Activated CD4-positive, alpha-beta memory T cell treated with anti-CD3 and anti-CD28 coated beads for 36 hours (primary cell): Measurements from ENCODE around the gene ARPIN. TPM values are rescaled to one million over a fixed set of nuclear protein-coding genes. Genes with fewer than 3 reads are reported as not detected.

ENCODE experiments used
- CTCF ChIA-PET: fragments of 350-600 bp; sonication (Branson Sonifier 250); formaldehyde crosslinking; loops from one replicate; lab custom pipeline; 2021; ENCODE audit warnings: antibody characterized with exemption, inconsistent platforms; lab: Charles Lee
- POLR2A ChIA-PET: fragments of 350-600 bp; sonication (Branson Sonifier 250); formaldehyde crosslinking; loops from one replicate; lab custom pipeline; 2021; ENCODE audit warnings: antibody characterized with exemption; lab: Charles Lee
- DNase-seq: peaks from one replicate; pipeline ENCODE4 v3.0.0-alpha.2; 2020
- H3K27ac Mint-ChIP-seq: one replicate; pipeline ENCODE4 v1.8.0; 2021; ENCODE audit warnings: mixed read lengths
- H3K27me3 Mint-ChIP-seq: one replicate; pipeline ENCODE4 v1.8.0; 2021; ENCODE audit warnings: mixed read lengths
- H3K36me3 Mint-ChIP-seq: one replicate; pipeline ENCODE4 v1.8.0; 2021; ENCODE audit warnings: mixed read lengths
- H3K4me1 Mint-ChIP-seq: one replicate; pipeline ENCODE4 v1.8.0; 2021; ENCODE audit warnings: low read depth, mixed read lengths
- H3K4me3 Mint-ChIP-seq: one replicate; pipeline ENCODE4 v1.8.0; 2021; ENCODE audit warnings: mild to moderate bottlenecking, mixed read lengths
- H3K9me3 Mint-ChIP-seq: one replicate; pipeline ENCODE4 v1.8.0; 2021; ENCODE audit warnings: mixed read lengths
- intact Hi-C: fragments of 100-400 bp; cut with micrococcal nuclease; formaldehyde crosslinking; loops from one replicate; pipeline ENCODE4 v1.15.1; 2023
- total RNA-seq, 2 experiments: library from RNA; stranded (reverse); gene quantifications; one replicate each; pipeline ENCODE4 v1.2.3, GENCODE V29; 2021

Gene ARPIN
- total RNA-seq, 2 experiments from 2014 or later, result 0.05 TPM; not detected in 1

DNA sequence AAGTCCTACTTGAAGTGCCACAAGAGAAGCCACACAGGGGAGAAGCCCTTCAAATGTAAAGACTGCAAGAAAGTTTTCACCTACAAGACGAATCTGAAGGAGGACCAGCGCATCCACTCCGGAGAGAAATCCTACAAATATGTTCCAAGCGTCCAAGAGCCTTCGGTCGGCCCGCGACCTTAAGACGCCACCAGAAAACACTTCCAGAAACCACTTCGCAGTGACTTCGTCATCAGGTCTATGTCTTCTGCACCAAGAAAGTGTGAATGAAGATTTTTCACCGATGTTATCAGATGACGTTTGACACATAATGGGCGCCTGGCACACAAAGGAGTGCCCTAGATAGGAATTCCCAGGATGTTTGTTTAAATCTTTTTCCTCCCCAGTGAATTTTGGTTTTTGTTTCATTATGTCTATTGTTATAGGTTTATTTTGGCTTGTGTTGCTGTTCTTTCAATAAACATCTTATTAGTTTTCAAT, 24.1 kb upstream of the ARPIN start:
- no peak for DNase-seq
- ChIA-PET POLR2A (no interaction called here), CTCF (interaction anchor here (0.9 to 2.2 kb wide), 2 partner anchors 62 kb away, joined by 3 to 5 read pairs; no protein-coding TSS in a partner anchor)
- intact Hi-C loops, result no loop called here
- H3K36me3 Mint-ChIP-seq, result no peaks in the 10 kb centered on the region
- H3K27ac Mint-ChIP-seq, result no peak overlapping the region
- H3K9me3 Mint-ChIP-seq, result no peaks in the 10 kb centered on the region
- H3K27me3 Mint-ChIP-seq, result peaks cover 3% of the 10 kb centered on the region
- H3K4me1 Mint-ChIP-seq, result peaks cover 20% of the 10 kb centered on the region
- no peak overlapping the region for H3K4me3 Mint-ChIP-seq

DNA sequence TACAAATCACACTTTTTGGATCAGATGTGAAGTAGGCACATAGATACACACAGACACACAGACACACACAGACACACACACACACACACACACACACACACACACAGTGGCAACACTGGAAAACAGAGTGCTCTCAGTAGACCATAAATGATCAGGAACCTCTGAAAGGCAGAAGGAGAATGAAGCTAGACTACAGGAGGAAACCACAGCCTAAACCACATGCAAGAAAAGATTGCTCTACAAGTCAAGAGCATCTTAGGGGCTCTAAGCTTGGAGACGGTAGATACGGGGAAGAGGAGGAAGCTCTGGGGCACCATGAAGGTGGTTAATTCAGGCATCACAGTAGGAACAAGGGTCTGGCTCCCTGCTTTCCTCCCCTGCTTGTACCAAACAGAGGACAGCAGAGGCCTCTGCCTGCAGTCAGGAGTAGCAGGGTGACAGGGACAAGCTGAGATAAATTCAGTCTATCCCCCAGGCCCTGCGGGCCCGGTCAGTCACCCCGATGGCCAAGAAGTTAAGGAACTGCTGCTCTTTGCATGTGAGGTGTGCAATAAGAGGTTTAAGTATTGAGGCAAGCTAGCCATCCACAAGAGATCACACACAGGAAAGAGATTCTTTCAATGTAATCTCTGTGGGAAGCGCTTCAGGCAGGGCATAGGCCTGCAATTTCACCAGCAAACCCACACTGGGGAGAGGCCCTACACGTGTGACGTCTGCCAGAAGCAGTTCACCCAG, 23.5 kb upstream of the ARPIN start:
- Mint-ChIP-seq H3K4me3 (no peak overlapping the region), H3K36me3 (no peaks in the 10 kb centered on the region), H3K27me3 (peaks cover 3% of the 10 kb centered on the region), H3K9me3 (no peaks in the 10 kb centered on the region), H3K4me1 (peaks cover 20% of the 10 kb centered on the region), H3K27ac (no peak overlapping the region)
- ChIA-PET POLR2A (no interaction called here), CTCF (interaction anchor here (0.9 kb wide), 1 partner anchor 61 kb away, joined by 3 read pairs; no protein-coding TSS in a partner anchor)
- peak; percentile 17 for DNase-seq
- intact Hi-C loops, result no loop called here

DNA sequence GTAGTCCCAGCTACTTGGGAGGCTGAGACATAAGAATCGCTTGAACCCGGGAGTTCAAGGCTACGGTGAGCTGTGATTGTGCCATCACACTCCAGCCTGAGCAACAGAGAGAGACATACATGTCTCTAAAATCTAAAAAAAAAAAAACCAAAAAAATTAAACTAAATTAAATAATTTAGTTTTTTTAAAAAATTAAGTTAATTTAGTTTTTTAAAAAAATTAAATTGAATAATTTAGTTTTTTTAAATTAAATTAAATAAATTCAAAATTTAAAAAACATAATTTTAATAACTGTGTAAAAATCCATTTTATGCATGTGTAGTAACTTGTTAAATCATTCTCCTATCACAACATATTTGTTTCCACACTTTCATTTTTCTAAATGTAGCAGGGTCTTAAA, 20.1 kb upstream of the ARPIN start:
- ChIA-PET POLR2A (no interaction called here), CTCF (interaction anchor here (1.2 kb wide), 1 partner anchor 45 kb away, joined by 4 read pairs; no protein-coding TSS in a partner anchor)
- intact Hi-C loops, result no loop called here
- Mint-ChIP-seq H3K27ac (no peak overlapping the region), H3K4me1 (peaks cover 20% of the 10 kb centered on the region), H3K27me3 (peaks cover under 1% of the 10 kb centered on the region), H3K9me3 (no peaks in the 10 kb centered on the region), H3K4me3 (no peak overlapping the region), H3K36me3 (no peaks in the 10 kb centered on the region)
- DNase-seq, result no peak

DNA sequence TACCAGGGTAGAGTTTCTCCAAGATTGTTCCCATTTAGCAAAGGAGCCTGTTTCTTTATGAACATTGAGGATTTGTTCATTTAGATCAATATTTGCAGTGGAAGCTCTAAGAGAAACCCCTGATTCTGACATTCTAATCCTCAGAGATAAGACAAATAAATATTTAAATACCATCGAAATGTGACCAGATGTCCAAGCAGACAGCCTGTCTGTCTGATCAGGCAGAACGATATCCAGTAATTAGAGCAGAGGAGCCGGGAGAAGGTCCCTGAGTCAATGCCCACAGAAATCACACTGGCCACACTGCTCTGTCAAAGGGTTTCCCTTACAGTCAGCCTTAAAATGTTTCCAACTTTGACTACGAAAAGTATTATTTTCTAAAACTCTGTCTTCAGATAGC, 15.7 kb upstream of the ARPIN start:
- H3K4me1 Mint-ChIP-seq, result no peaks in the 10 kb centered on the region
- ChIA-PET CTCF (no interaction called here), POLR2A (no interaction called here)
- no peaks in the 10 kb centered on the region for H3K9me3 Mint-ChIP-seq
- no peaks in the 10 kb centered on the region for H3K27me3 Mint-ChIP-seq
- no peaks in the 10 kb centered on the region for H3K36me3 Mint-ChIP-seq
- no peak overlapping the region for H3K27ac Mint-ChIP-seq
- H3K4me3 Mint-ChIP-seq, result no peak overlapping the region
- DNase-seq, result no peak
- intact Hi-C loops, result no loop called here

DNA sequence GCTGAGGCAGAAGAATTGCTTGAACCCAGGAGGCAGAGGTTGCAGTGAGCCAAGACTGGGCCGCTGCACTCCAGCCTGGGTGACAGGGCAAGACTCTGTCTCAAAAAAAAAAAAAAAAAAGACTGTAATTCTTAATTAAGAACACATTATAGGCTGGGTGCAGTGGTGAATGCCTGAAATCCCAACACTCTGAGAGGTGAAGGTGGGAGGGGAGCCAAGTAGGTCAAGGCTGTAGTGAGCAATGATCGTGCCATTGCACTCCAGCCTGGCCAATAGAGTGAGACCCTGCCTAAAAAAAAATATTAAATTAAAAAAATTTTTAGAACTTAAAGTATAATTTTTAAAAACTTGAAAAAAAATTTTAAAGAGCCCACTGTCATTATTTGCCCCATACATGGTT, 13.4 kb upstream of the ARPIN start:
- intact Hi-C loops, result no loop called here
- no peaks in the 10 kb centered on the region for H3K27me3 Mint-ChIP-seq
- DNase-seq, result no peak
- no peaks in the 10 kb centered on the region for H3K9me3 Mint-ChIP-seq
- H3K4me3 Mint-ChIP-seq, result no peak overlapping the region
- no peaks in the 10 kb centered on the region for H3K4me1 Mint-ChIP-seq
- no peaks in the 10 kb centered on the region for H3K36me3 Mint-ChIP-seq
- POLR2A ChIA-PET, result no interaction called here
- H3K27ac Mint-ChIP-seq, result no peak overlapping the region
- CTCF ChIA-PET, result no interaction called here

DNA sequence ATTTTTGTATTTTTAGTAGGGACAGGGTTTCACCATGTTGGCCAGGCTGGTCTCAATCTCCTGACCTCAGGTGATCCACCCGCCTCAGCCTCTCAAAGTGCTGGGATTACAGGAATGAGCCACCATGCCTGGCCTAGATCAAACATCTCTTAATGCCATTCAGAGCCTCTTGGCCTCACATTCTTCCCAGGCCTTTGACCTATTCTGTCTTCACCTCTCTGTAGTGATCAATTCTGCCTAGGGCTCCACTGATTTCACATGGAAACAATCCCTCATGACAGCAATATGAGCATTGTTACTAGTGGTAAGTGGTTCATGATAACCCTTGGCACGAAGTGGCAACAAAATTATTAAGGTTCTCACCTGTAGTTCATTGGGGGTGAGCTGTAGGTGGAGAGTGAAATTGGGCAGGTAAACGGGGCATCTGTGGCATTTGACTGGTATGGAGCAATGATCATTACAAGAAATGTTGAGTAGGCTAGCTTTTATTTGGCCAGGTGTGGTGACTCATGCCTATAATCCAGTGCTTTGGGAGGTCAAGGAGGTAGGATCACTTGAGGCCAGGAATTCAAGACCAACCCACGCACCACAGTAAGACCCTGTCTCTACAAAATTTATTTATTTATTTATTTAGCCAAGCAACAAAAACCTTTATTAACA, 4.8 kb upstream of the ARPIN start:
- intact Hi-C loops, result no loop called here
- H3K27me3 Mint-ChIP-seq, result peaks cover 16% of the 10 kb centered on the region
- no peaks in the 10 kb centered on the region for H3K36me3 Mint-ChIP-seq
- CTCF ChIA-PET, result interaction anchor here (1.0 to 1.2 kb wide), 2 partner anchors 20 to 24 kb away, joined by 3 read pairs; partner anchors contain the start of gene AP3S2
- no peak overlapping the region for H3K4me3 Mint-ChIP-seq
- no peaks in the 10 kb centered on the region for H3K4me1 Mint-ChIP-seq
- H3K27ac Mint-ChIP-seq, result no peak overlapping the region
- POLR2A ChIA-PET, result no interaction called here
- DNase-seq, result no peak
- H3K9me3 Mint-ChIP-seq, result no peaks in the 10 kb centered on the region

DNA sequence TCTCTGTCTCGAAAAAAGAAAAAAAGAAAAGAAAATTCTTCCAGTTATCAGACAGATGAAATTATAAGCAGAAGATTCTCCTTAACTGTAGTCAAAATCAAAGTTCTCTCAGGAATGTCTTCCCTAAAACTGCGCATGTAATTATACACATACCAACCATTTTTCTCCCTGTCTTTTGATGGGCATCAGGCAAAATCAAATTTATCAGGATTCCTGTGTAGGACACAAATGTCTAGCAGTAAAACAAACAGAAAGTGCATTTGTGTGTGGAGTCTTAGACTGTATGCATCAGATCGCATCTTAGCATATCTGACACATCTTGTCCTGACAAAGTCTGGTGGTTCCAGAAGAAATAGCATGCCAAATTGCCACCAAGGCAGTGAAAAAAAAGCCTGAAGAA, 3.9 kb upstream of the ARPIN start:
- peaks cover 22% of the 10 kb centered on the region for H3K27me3 Mint-ChIP-seq
- intact Hi-C loops, result no loop called here
- no peak overlapping the region for H3K27ac Mint-ChIP-seq
- no peak overlapping the region for H3K4me3 Mint-ChIP-seq
- H3K9me3 Mint-ChIP-seq, result no peaks in the 10 kb centered on the region
- no peak for DNase-seq
- peaks cover 1% of the 10 kb centered on the region for H3K4me1 Mint-ChIP-seq
- no peaks in the 10 kb centered on the region for H3K36me3 Mint-ChIP-seq
- ChIA-PET CTCF (no interaction called here), POLR2A (no interaction called here)

DNA sequence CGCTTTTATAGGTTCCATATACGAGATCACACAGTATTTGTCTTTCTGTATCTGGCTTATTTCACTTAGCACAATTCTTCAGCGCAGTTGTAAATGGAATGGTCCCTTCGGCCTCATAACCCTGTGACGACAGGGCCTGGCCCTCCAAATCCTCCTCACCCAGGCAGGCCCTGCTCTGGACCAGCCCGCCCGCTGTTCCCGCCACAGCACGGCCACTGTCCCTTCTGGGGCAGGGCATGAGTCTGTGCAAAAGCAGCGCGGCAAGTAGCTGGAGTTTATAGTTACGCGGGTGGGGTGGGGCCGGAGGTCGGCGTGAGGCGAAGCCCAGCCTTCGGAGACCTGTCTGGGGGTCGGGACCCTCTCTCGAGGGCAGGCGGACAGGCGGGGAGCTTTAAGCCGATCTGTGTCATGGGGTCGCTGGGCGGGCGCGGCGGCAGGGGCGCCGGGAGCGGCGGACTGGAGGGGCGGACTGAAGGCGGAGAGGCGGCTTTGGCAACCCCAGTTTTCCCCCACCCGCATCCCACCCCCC, 543 bp downstream of the ARPIN start:
- Mint-ChIP-seq H3K27me3 (peaks cover 27% of the 10 kb centered on the region), H3K4me3 (no peak overlapping the region)
- POLR2A ChIA-PET, result no interaction called here

DNA sequence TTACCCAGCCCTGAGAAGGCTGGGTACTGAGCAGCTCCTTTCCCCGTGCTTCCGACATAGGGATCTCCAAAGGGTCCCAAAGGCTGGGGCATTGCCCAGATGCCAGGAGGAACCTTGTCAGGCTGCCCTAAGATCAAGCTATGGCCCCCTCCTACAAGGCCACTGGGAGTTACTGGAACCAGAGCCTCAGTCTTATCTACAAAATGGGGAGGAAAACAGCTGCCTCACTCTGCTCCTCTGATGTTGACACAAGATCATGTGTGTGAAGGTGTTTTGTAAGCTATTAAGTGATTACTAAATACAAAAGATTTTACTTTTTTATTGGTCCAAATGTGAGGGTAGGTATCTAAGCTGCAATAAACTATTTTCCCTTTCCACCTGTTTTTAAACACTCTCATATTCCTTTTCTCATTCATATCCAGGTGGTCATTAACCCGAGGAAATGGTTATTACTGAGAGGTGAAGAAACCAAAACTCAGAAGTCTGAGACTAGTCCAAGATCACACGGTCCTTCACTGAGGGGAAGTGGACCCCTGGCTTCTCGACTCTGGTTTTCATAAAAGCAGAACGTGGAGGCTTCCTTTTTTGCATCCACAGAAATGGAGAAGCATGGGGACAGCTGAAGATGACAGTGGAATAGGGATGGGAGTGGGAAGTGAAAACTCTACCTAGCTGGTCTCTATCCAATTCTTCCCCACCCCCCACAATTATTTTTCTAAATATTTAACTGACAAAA, 1.7 kb downstream of the ARPIN start:
- DNase-seq, result no peak
- Mint-ChIP-seq H3K36me3 (no peaks in the 10 kb centered on the region), H3K4me3 (no peak overlapping the region), H3K4me1 (peaks cover 3% of the 10 kb centered on the region), H3K27ac (no peak overlapping the region), H3K9me3 (no peaks in the 10 kb centered on the region), H3K27me3 (peaks cover 27% of the 10 kb centered on the region)
- ChIA-PET CTCF (interaction anchor here (1.0 to 1.5 kb wide), 2 partner anchors 150 to 176 kb away, joined by 3 to 4 read pairs; no protein-coding TSS in a partner anchor), POLR2A (no interaction called here)
- intact Hi-C loops, result no loop called here

More for the DNA sequence above, 543 bp downstream of the ARPIN start:
- H3K27ac Mint-ChIP-seq, result no peak overlapping the region
- H3K9me3 Mint-ChIP-seq, result no peaks in the 10 kb centered on the region
- intact Hi-C loops, result no loop called here
- no peak for DNase-seq
- CTCF ChIA-PET, result no interaction called here
- H3K4me1 Mint-ChIP-seq, result peaks cover 3% of the 10 kb centered on the region
- no peaks in the 10 kb centered on the region for H3K36me3 Mint-ChIP-seq

DNA sequence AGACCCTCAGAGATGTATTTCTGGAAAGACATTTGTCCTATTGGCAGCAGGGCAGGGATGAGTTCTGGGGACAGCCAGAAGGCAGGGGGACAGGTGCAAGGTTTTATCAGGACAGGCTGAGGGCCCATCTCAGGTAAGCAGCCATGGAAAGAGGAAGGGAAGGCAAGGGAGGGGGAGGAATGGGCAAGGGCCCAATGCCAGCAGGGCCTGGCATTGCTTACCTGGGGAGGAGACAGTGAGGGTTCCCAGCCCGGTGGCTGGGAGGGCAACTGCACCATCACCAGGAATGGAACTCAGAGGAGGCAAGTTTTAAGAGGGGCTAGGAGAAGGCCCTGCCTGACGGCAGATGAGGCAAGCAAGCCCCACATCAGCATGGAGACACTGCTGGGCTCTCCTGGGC, 3.1 kb downstream of the ARPIN start:
- POLR2A ChIA-PET, result no interaction called here
- no peak overlapping the region for H3K27ac Mint-ChIP-seq
- H3K36me3 Mint-ChIP-seq, result no peaks in the 10 kb centered on the region
- peaks cover 24% of the 10 kb centered on the region for H3K27me3 Mint-ChIP-seq
- intact Hi-C loops, result no loop called here
- no peaks in the 10 kb centered on the region for H3K9me3 Mint-ChIP-seq
- H3K4me3 Mint-ChIP-seq, result no peak overlapping the region
- CTCF ChIA-PET, result no interaction called here
- H3K4me1 Mint-ChIP-seq, result peaks cover 3% of the 10 kb centered on the region
- no peak for DNase-seq

DNA sequence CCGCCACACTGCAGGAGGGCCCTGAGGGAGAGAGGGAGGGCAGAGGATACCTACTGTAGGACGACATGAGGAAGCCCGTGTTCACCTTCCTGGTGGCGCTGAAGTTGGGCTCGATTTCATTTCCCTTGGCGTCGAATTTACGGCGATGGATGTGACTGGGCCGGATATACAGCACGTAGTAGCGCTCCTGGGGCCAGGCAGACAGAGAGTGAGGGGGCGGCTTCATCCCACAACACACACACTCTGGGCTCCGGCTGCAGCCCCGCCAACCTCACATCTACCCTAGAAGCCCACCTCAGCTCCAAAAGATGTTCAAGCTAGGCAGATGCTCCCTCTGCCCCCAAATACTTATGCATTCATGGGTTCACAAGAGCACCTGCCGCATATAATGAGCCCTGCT, 4.5 kb downstream of the ARPIN start:
- Mint-ChIP-seq H3K9me3 (no peaks in the 10 kb centered on the region), H3K27me3 (peaks cover 19% of the 10 kb centered on the region), H3K27ac (no peak overlapping the region), H3K4me1 (peaks cover 3% of the 10 kb centered on the region), H3K36me3 (no peaks in the 10 kb centered on the region), H3K4me3 (no peak overlapping the region)
- intact Hi-C loops, result no loop called here
- DNase-seq, result no peak
- POLR2A ChIA-PET, result no interaction called here
- CTCF ChIA-PET, result no interaction called here

DNA sequence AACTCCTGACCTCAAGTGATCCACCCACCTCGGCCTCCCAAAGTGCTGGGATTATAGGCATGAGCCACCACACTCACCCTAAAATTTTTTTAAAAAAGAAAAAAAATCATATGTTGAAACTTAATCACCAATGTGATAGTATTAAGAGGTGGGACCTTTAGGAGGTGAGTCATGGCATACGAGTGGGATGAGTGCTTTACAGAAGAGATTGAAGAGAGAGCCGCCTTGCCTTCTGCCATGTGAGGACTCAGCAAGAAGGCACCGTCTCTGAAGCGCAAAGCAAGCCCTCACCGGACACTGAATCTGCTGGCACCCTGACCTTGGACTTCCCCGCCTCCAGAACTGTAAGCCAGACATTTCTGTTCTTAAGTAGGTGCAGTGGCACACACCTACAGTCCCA, 5.5 kb downstream of the ARPIN start:
- Mint-ChIP-seq H3K36me3 (no peaks in the 10 kb centered on the region), H3K27ac (no peak overlapping the region), H3K4me1 (peaks cover 3% of the 10 kb centered on the region), H3K9me3 (no peaks in the 10 kb centered on the region), H3K27me3 (peaks cover 15% of the 10 kb centered on the region), H3K4me3 (no peak overlapping the region)
- POLR2A ChIA-PET, result no interaction called here
- no peak for DNase-seq
- intact Hi-C loops, result no loop called here
- CTCF ChIA-PET, result no interaction called here
